WTC11 (cell line): ENCODE measurements around the gene ATP2A3.

Experiments
- ATF1 ChIP-seq: sonication (generic); formaldehyde crosslinking; IDR thresholded peaks from 2 replicates; pipeline ENCODE4 v1.8.1; 2023; ENCODE audit warnings: mild to moderate bottlenecking, moderate library complexity, missing genetic modification reagents
- CREM ChIP-seq: sonication (generic); formaldehyde crosslinking; IDR thresholded peaks from 2 replicates; pipeline ENCODE4 v1.8.1; 2022; ENCODE audit warnings: mild to moderate bottlenecking, missing genetic modification reagents, moderate library complexity
- CTCF ChIP-seq: fragments of 200-600 bp; IDR thresholded peaks from 2 replicates; pipeline ENCODE4 v1.8.0; 2022; ENCODE audit warnings: antibody characterized with exemption
- E2F1 ChIP-seq: sonication (generic); formaldehyde crosslinking; IDR thresholded peaks from 2 replicates; pipeline ENCODE4 v1.8.0; 2022; ENCODE audit warnings: mild to moderate bottlenecking, missing genetic modification reagents
- FOXK1 ChIP-seq: sonication (generic); formaldehyde crosslinking; IDR thresholded peaks from 2 replicates; pipeline ENCODE4 v1.8.0; 2022; ENCODE audit warnings: mild to moderate bottlenecking, moderate library complexity, missing genetic modification reagents
- FOXP1 ChIP-seq: sonication (generic); formaldehyde crosslinking; IDR thresholded peaks from 2 replicates; pipeline ENCODE4 v1.8.0; 2022; ENCODE audit warnings: missing genetic modification reagents, mild to moderate bottlenecking, moderate library complexity, borderline replicate concordance
- FOXP4 ChIP-seq: sonication (generic); formaldehyde crosslinking; IDR thresholded peaks from 2 replicates; pipeline ENCODE4 v1.8.0; 2022; ENCODE audit warnings: mild to moderate bottlenecking, missing genetic modification reagents
- MAX ChIP-seq: sonication (generic); formaldehyde crosslinking; IDR thresholded peaks from 2 replicates; pipeline ENCODE4 v1.8.0; 2022; ENCODE audit warnings: mild to moderate bottlenecking, missing genetic modification reagents
- NR1H2 ChIP-seq: sonication (generic); formaldehyde crosslinking; IDR thresholded peaks from 2 replicates; pipeline ENCODE4 v1.9.0; 2021; ENCODE audit warnings: mild to moderate bottlenecking, moderate library complexity, missing genetic modification reagents
- NR2C2 ChIP-seq: sonication (generic); formaldehyde crosslinking; IDR thresholded peaks from 2 replicates; pipeline ENCODE4 v1.8.0; 2022; ENCODE audit warnings: mild to moderate bottlenecking, missing genetic modification reagents
- PRDM15 ChIP-seq: sonication (generic); formaldehyde crosslinking; IDR thresholded peaks from 2 replicates; pipeline ENCODE4 v1.8.0; 2022; ENCODE audit warnings: missing genetic modification reagents
- SMAD3 ChIP-seq: sonication (generic); formaldehyde crosslinking; IDR thresholded peaks from 2 replicates; pipeline ENCODE4 v1.8.0; 2022; ENCODE audit warnings: missing genetic modification reagents, mild to moderate bottlenecking, borderline replicate concordance
- TP53 ChIP-seq: sonication (generic); formaldehyde crosslinking; IDR thresholded peaks from 2 replicates; pipeline ENCODE4 v1.8.1; 2023; ENCODE audit warnings: mild to moderate bottlenecking, missing genetic modification reagents
- USF1 ChIP-seq: sonication (generic); formaldehyde crosslinking; IDR thresholded peaks from 2 replicates; pipeline ENCODE4 v1.8.0; 2022; ENCODE audit warnings: mild to moderate bottlenecking, missing genetic modification reagents

GRCh38 chr17:3887804-3888203, 76.4 kb downstream of the ATP2A3 start:
- TF ChIP-seq TP53 (CRISPR knock-in tag) (no peak), MAX (CRISPR knock-in tag) (no peak), ATF1 (CRISPR knock-in tag) (no peak), CTCF (no peak), SMAD3 (CRISPR knock-in tag) (no peak), E2F1 (no peak), PRDM15 (CRISPR knock-in tag) (no peak), FOXP1 (CRISPR knock-in tag) (no peak), NR2C2 (CRISPR knock-in tag) (no peak), FOXP4 (CRISPR knock-in tag) (no peak), FOXK1 (no peak), USF1 (no peak), NR1H2 (CRISPR knock-in tag) (no peak), CREM (no peak)
